HCT116 (cell line): ENCODE results near the gene SYNDIG1. TPM values are rescaled to one million over a fixed set of nuclear protein-coding genes. Genes with fewer than 3 reads are reported as not detected.

Experiments
- ATAC-seq: fragments of 200-7000 bp; cut with Tn5 transposase; 2 replicates; pipeline ENCODE4 v1.9.1; 2020; ENCODE audit warnings: mild to moderate bottlenecking, moderate library complexity
- BruUV-seq: library from RNA; stranded (reverse); fragments of 400-500 nt; replicated peaks from 2 replicates; lab custom pipeline; 2021; lab: Mats Ljungman, UMichigan
- CTCF ChIA-PET: fragments of 300-600 bp; sonication (Branson Sonifier 250); formaldehyde crosslinking; loops from one replicate; lab custom pipeline; 2021; ENCODE audit warnings: antibody characterized with exemption; lab: Charles Lee
- POLR2A ChIA-PET: fragments of 300-600, 350-600 bp; sonication (Branson Sonifier 250); formaldehyde crosslinking; loops from one replicate; lab custom pipeline; 2021; ENCODE audit warnings: antibody characterized with exemption; lab: Charles Lee
- RAD21 ChIA-PET, 2 experiments: fragments of 300-600 bp; sonication (Branson Sonifier 250); formaldehyde crosslinking; loops; one replicate each; lab custom pipeline; 2023; ENCODE audit warnings: low total read pairs in 2 of 2; ENCODE audit not compliant: uncharacterized antibody in 2 of 2, unreplicated experiment in 2 of 2, low non-redundant PET in 1 of 2; lab: Charles Lee
- DNase-seq: peaks from one replicate; pipeline ENCODE4 v3.0.0-alpha.2; 2010; ENCODE audit warnings: low read depth, low spot score
- H2AFZ ChIP-seq: fragments of 200-600 bp; shearing (Covaris generic), sonication (generic); 2 replicates; pipeline ENCODE4 v1.6.1; 2017; ENCODE audit warnings: low read depth, mixed run types, mixed read lengths, antibody characterized with exemption, low read length; ENCODE audit not compliant: poor library complexity, severe bottlenecking
- H3K27ac ChIP-seq: 2 replicates; pipeline ENCODE4 v1.5.1; 2012; ENCODE audit warnings: low read depth, low read length
- H3K27me3 ChIP-seq: fragments of 200-600 bp; sonication (generic); 2 replicates; pipeline ENCODE4 v1.6.1; 2016; ENCODE audit warnings: mixed run types, low read length, mixed read lengths; ENCODE audit not compliant: insufficient read depth
- H3K36me3 ChIP-seq, 2 experiments: fragments of 200-500 bp in 1 of 2; fragments of 200-600 bp in 1 of 2; sonication (Bioruptor generic) in 1 of 2; sonication (generic) in 1 of 2; 2 replicates each; pipeline versions ENCODE4 v1.5.1 to v1.6.1; 2014 to 2016; ENCODE audit warnings: low read length in 2 of 2, inconsistent platforms in 1 of 2, mixed read lengths in 1 of 2, mixed run types in 1 of 2; ENCODE audit not compliant: insufficient read depth in 2 of 2, control insufficient read depth in 1 of 2
- H3K4me1 ChIP-seq, 2 experiments: fragments of 200-600 bp in 1 of 2; sonication (generic) in 1 of 2; 2 replicates each; pipeline versions ENCODE4 v1.5.1 to v1.6.1; 2012 to 2017; ENCODE audit warnings: low read length in 2 of 2, inconsistent platforms in 1 of 2, mild to moderate bottlenecking in 1 of 2, mixed read lengths in 1 of 2, mixed run types in 1 of 2, moderate library complexity in 1 of 2; ENCODE audit not compliant: insufficient read depth in 2 of 2, control insufficient read depth in 1 of 2
- H3K4me2 ChIP-seq: fragments of 200-600 bp; sonication (generic); 2 replicates; pipeline ENCODE4 v1.6.1; 2017; ENCODE audit warnings: mixed run types, low read length, mixed read lengths
- H3K4me3 ChIP-seq, 2 experiments: fragments of 200-600 bp in 1 of 2; sonication (generic) in 1 of 2; replicated peaks in 1 of 2; 2 replicates each; pipeline ENCODE4 v1.5.1; 2011 to 2016; ENCODE audit warnings: low read length in 2 of 2, control low read depth in 1 of 2, low read depth in 1 of 2, mild to moderate bottlenecking in 1 of 2, mixed read lengths in 1 of 2, mixed run types in 1 of 2
- H3K79me2 ChIP-seq: fragments of 200-600 bp; sonication (generic); 2 replicates; pipeline ENCODE4 v1.6.1; 2017; ENCODE audit warnings: mild to moderate bottlenecking, mixed run types, low read length, moderate library complexity, mixed read lengths; ENCODE audit not compliant: insufficient read depth
- H3K9ac ChIP-seq: fragments of 200-600 bp; sonication (generic); 2 replicates; pipeline ENCODE4 v1.6.1; 2016; ENCODE audit warnings: low read length, mixed read lengths
- H3K9me2 ChIP-seq: fragments of 200-600 bp; sonication (generic), shearing (Covaris generic); 2 replicates; pipeline ENCODE4 v1.6.1; 2017; ENCODE audit warnings: mixed run types, mild to moderate bottlenecking, moderate library complexity; ENCODE audit not compliant: insufficient read depth
- H3K9me3 ChIP-seq, 2 experiments: fragments of 200-500 bp in 1 of 2; fragments of 200-600 bp in 1 of 2; sonication (Bioruptor generic) in 1 of 2; sonication (generic) in 1 of 2; 2 replicates each; pipeline ENCODE4 v1.6.1; 2014 to 2017; ENCODE audit warnings: low read length in 2 of 2, mixed read lengths in 2 of 2, inconsistent platforms in 1 of 2, low read depth in 1 of 2, mild to moderate bottlenecking in 1 of 2, mixed run types in 1 of 2, moderate library complexity in 1 of 2; ENCODE audit not compliant: control insufficient read depth in 1 of 2, insufficient read depth in 1 of 2
- H4K20me1 ChIP-seq: fragments of 200-600 bp; sonication (generic), shearing (Covaris generic); 2 replicates; pipeline ENCODE4 v1.6.1; 2017; ENCODE audit warnings: mixed run types, mild to moderate bottlenecking, moderate library complexity; ENCODE audit not compliant: insufficient read depth
- ATF3 ChIP-seq: IDR thresholded peaks from 2 replicates; pipeline ENCODE4 v1.6.1; 2012
- CBX3 ChIP-seq: IDR thresholded peaks from 2 replicates; pipeline ENCODE4 v1.6.1; 2012; ENCODE audit warnings: low read depth
- CEBPB ChIP-seq: IDR thresholded peaks from 2 replicates; pipeline ENCODE4 v1.6.1; 2012; ENCODE audit warnings: low read depth
- EZH2phosphoT487 ChIP-seq: fragments of 200-600 bp; IDR thresholded peaks from 2 replicates; pipeline ENCODE4 v1.6.1; 2018; ENCODE audit warnings: antibody characterized with exemption, borderline replicate concordance
- FOSL1 ChIP-seq: IDR thresholded peaks from 2 replicates; pipeline ENCODE4 v1.6.1; 2012; ENCODE audit warnings: low read depth
- JUND ChIP-seq: IDR thresholded peaks from 2 replicates; pipeline ENCODE4 v1.6.1; 2012
- POLR2A ChIP-seq: IDR thresholded peaks from 2 replicates; pipeline ENCODE4 v1.7.0; 2011; ENCODE audit warnings: borderline replicate concordance; ENCODE audit not compliant: insufficient read depth, insufficient read length; ENCODE audit errors: extremely low read depth
- POLR2AphosphoS5 ChIP-seq: IDR thresholded peaks from 2 replicates; pipeline ENCODE4 v1.6.1; 2011; ENCODE audit warnings: mild to moderate bottlenecking, low read depth, low read length, moderate library complexity
- RAD21 ChIP-seq: IDR thresholded peaks from 2 replicates; pipeline ENCODE4 v1.6.1; 2012; ENCODE audit warnings: low read depth, mild to moderate bottlenecking
- REST ChIP-seq: IDR thresholded peaks from 2 replicates; pipeline ENCODE4 v1.6.1; 2012; ENCODE audit warnings: low read depth
- SP1 ChIP-seq: IDR thresholded peaks from 2 replicates; pipeline ENCODE4 v1.6.1; 2012; ENCODE audit warnings: low read depth
- YY1 ChIP-seq: IDR thresholded peaks from 2 replicates; pipeline ENCODE4 v1.6.1; 2011; ENCODE audit warnings: low read length, low read depth, moderate library complexity, mild to moderate bottlenecking; ENCODE audit not compliant: insufficient replicate concordance; ENCODE audit errors: extremely low read depth
- ZBTB33 ChIP-seq: IDR thresholded peaks from 2 replicates; pipeline ENCODE4 v1.6.1; 2011; ENCODE audit warnings: mild to moderate bottlenecking, low read length, moderate library complexity; ENCODE audit not compliant: insufficient replicate concordance; ENCODE audit errors: extremely low read depth
- ZNF274 ChIP-seq: fragments of 200-500 bp; sonication (Bioruptor generic); IDR thresholded peaks from 2 replicates; pipeline ENCODE4 v1.6.1; 2014; ENCODE audit warnings: mild to moderate bottlenecking, low read depth, low read length, inconsistent platforms
- intact Hi-C: fragments of 100-400 bp; cut with micrococcal nuclease; formaldehyde crosslinking; loops from 2 replicates; pipeline ENCODE4 v1.10.0; 2022
- total RNA-seq: library from RNA; stranded (reverse); gene quantifications from one replicate; pipeline ENCODE4 v1.2.1, GENCODE V29; 2021; ENCODE audit not compliant: unreplicated experiment
- TF ChIP-seq, protein P1 (sequence below): IDR thresholded peaks from 2 replicates; pipeline ENCODE4 v1.6.1; 2012

The SYNDIG1 gene
- total RNA-seq, 1 experiment from 2014 or later = not detected

GRCh38 chr20:24698706-24699206 lies 229.3 kb downstream of the SYNDIG1 start:
- intact Hi-C loops = no loop called here
- H3K27ac ChIP-seq = no peak overlapping the region
- H3K4me2 ChIP-seq = no peak overlapping the region
- no peak for ATAC-seq
- no peaks in the 10 kb centered on the region for H3K9me3 ChIP-seq
- no peak overlapping the region for H3K4me3 ChIP-seq
- H3K36me3 ChIP-seq = no peaks in the 10 kb centered on the region
- ChIA-PET CTCF (no interaction called here), POLR2A (no interaction called here), RAD21 (no interaction called here)
- peaks cover 64% of the 10 kb centered on the region for H3K27me3 ChIP-seq
- no peak overlapping the region for H2AFZ ChIP-seq
- TF ChIP-seq CEBPB (no peak), REST (no peak), RAD21 (no peak), ZNF274 (no peak), JUND (no peak), ATF3 (no peak), POLR2A (no peak), ZBTB33 (no peak), SP1 (no peak), FOSL1 (no peak), YY1 (no peak), CBX3 (no peak), EZH2phosphoT487 (no peak), POLR2AphosphoS5 (no peak)
- TF ChIP-seq, protein P1, sequence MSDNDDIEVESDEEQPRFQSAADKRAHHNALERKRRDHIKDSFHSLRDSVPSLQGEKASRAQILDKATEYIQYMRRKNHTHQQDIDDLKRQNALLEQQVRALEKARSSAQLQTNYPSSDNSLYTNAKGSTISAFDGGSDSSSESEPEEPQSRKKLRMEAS = no peak
- no peak overlapping the region for H3K9ac ChIP-seq
- no peak for DNase-seq
- BruUV-seq = no TSS peak
- H4K20me1 ChIP-seq = no peaks in the 10 kb centered on the region
- H3K4me1 ChIP-seq = no peaks in the 10 kb centered on the region
- H3K9me2 ChIP-seq = no peaks in the 10 kb centered on the region
- no peaks in the 10 kb centered on the region for H3K79me2 ChIP-seq
